Activated naive CD4-positive, alpha-beta T cell treated with anti-CD3 and anti-CD28 coated beads, Interleukin-2, amount 10 ng/mL, durations not matched to agents 7 days and 5 days (primary cell): ENCODE results near the gene TASP1.
A peak's percentile ranks its signal among the peaks of the same experiment; 100 is the strongest.

Experiments
- CTCF ChIA-PET: fragments of 350-600 bp; sonication (Branson Sonifier 250); formaldehyde crosslinking; loops from one replicate; lab custom pipeline; 2021; ENCODE audit warnings: antibody characterized with exemption; lab: Charles Lee
- DNase-seq: peaks from one replicate; pipeline ENCODE4 v3.0.0-alpha.2; 2020
- H3K27ac Mint-ChIP-seq: one replicate; pipeline ENCODE4 v1.8.0; 2021; ENCODE audit warnings: mild to moderate bottlenecking, moderate library complexity, mixed read lengths
- H3K27me3 Mint-ChIP-seq: one replicate; pipeline ENCODE4 v1.8.0; 2021; ENCODE audit warnings: mild to moderate bottlenecking, mixed read lengths
- H3K36me3 Mint-ChIP-seq: one replicate; pipeline ENCODE4 v1.8.0; 2021; ENCODE audit warnings: mixed read lengths
- H3K4me1 Mint-ChIP-seq: one replicate; pipeline ENCODE4 v1.8.0; 2021; ENCODE audit warnings: mixed read lengths
- H3K4me3 Mint-ChIP-seq: one replicate; pipeline ENCODE4 v1.8.0; 2021; ENCODE audit warnings: mild to moderate bottlenecking, moderate library complexity, mixed read lengths
- H3K9me3 Mint-ChIP-seq: one replicate; pipeline ENCODE4 v1.8.0; 2021; ENCODE audit warnings: mixed read lengths

The TASP1 gene

GRCh38 chr20:13574071-13574470, 64.7 kb downstream of the TASP1 start:
- no peaks in the 10 kb centered on the region for H3K4me1 Mint-ChIP-seq
- no peak overlapping the region for H3K27ac Mint-ChIP-seq
- no peak for DNase-seq
- CTCF ChIA-PET: interaction anchor here (1.5 kb wide), 1 partner anchor 27 kb away, joined by 8 read pairs; no protein-coding TSS in a partner anchor
- peaks cover 11% of the 10 kb centered on the region for H3K36me3 Mint-ChIP-seq
- no peak overlapping the region for H3K4me3 Mint-ChIP-seq
- H3K27me3 Mint-ChIP-seq: no peaks in the 10 kb centered on the region
- no peaks in the 10 kb centered on the region for H3K9me3 Mint-ChIP-seq

- Mint-ChIP-seq H3K9me3 (no peaks in the 10 kb centered on the region), H3K36me3 (peaks cover 3% of the 10 kb centered on the region), H3K4me1 (no peaks in the 10 kb centered on the region), H3K27me3 (no peaks in the 10 kb centered on the region), H3K27ac (no peak overlapping the region), H3K4me3 (no peak overlapping the region)
- CTCF ChIA-PET: interaction anchor here (1.4 kb wide), 1 partner anchor 25 kb away, joined by 3 read pairs; no protein-coding TSS in a partner anchor
- no peak for DNase-seq
Measured at GRCh38 chr20:13571662-13572061, 67.1 kb downstream of the TASP1 start.

- Mint-ChIP-seq H3K4me3 (no peak overlapping the region), H3K27me3 (no peaks in the 10 kb centered on the region), H3K27ac (no peak overlapping the region), H3K36me3 (peaks cover 2% of the 10 kb centered on the region), H3K9me3 (no peaks in the 10 kb centered on the region), H3K4me1 (no peaks in the 10 kb centered on the region)
- CTCF ChIA-PET: no interaction called here
- no peak for DNase-seq
Measured at GRCh38 chr20:13567663-13568062, 71.1 kb downstream of the TASP1 start.

GRCh38 chr20:13563854-13564253, 74.9 kb downstream of the TASP1 start:
- CTCF ChIA-PET: no interaction called here
- H3K4me1 Mint-ChIP-seq: no peaks in the 10 kb centered on the region
- no peaks in the 10 kb centered on the region for H3K27me3 Mint-ChIP-seq
- no peak overlapping the region for H3K27ac Mint-ChIP-seq
- H3K4me3 Mint-ChIP-seq: no peak overlapping the region
- DNase-seq: no peak
- no peaks in the 10 kb centered on the region for H3K9me3 Mint-ChIP-seq
- H3K36me3 Mint-ChIP-seq: peaks cover 7% of the 10 kb centered on the region

GRCh38 chr20:13554706-13555105, 84.0 kb downstream of the TASP1 start:
- Mint-ChIP-seq H3K9me3 (no peaks in the 10 kb centered on the region), H3K27ac (no peak overlapping the region), H3K4me3 (no peak overlapping the region), H3K36me3 (peaks cover 6% of the 10 kb centered on the region), H3K4me1 (no peaks in the 10 kb centered on the region), H3K27me3 (no peaks in the 10 kb centered on the region)
- CTCF ChIA-PET: no interaction called here
- no peak for DNase-seq

- CTCF ChIA-PET: no interaction called here
- Mint-ChIP-seq H3K27me3 (no peaks in the 10 kb centered on the region), H3K4me3 (no peak overlapping the region), H3K9me3 (no peaks in the 10 kb centered on the region), H3K36me3 (peaks cover 6% of the 10 kb centered on the region), H3K4me1 (no peaks in the 10 kb centered on the region), H3K27ac (no peak overlapping the region)
- DNase-seq: no peak
Measured at GRCh38 chr20:13554076-13554475, 84.7 kb downstream of the TASP1 start.

- CTCF ChIA-PET: no interaction called here
- Mint-ChIP-seq H3K36me3 (no peaks in the 10 kb centered on the region), H3K27me3 (no peaks in the 10 kb centered on the region), H3K4me1 (no peaks in the 10 kb centered on the region), H3K9me3 (no peaks in the 10 kb centered on the region), H3K4me3 (no peak overlapping the region), H3K27ac (no peak overlapping the region)
- DNase-seq: no peak
Measured at GRCh38 chr20:13552061-13552460, 86.7 kb downstream of the TASP1 start.

GRCh38 chr20:13549451-13549850, 89.3 kb downstream of the TASP1 start:
- no peaks in the 10 kb centered on the region for H3K9me3 Mint-ChIP-seq
- H3K27ac Mint-ChIP-seq: no peak overlapping the region
- no peak overlapping the region for H3K4me3 Mint-ChIP-seq
- H3K4me1 Mint-ChIP-seq: no peaks in the 10 kb centered on the region
- CTCF ChIA-PET: interaction anchor here (1.0 to 1.3 kb wide), 4 partner anchors 11 to 434 kb away, joined by 3 read pairs; no protein-coding TSS in a partner anchor
- DNase-seq: no peak
- no peaks in the 10 kb centered on the region for H3K36me3 Mint-ChIP-seq
- H3K27me3 Mint-ChIP-seq: no peaks in the 10 kb centered on the region

GRCh38 chr20:13546497-13547131, 92.1 kb downstream of the TASP1 start:
- no peaks in the 10 kb centered on the region for H3K36me3 Mint-ChIP-seq
- no peaks in the 10 kb centered on the region for H3K4me1 Mint-ChIP-seq
- H3K9me3 Mint-ChIP-seq: no peaks in the 10 kb centered on the region
- peak; percentile 82 for DNase-seq
- no peak overlapping the region for H3K27ac Mint-ChIP-seq
- H3K27me3 Mint-ChIP-seq: no peaks in the 10 kb centered on the region
- CTCF ChIA-PET: interaction anchor here (0.6 to 2.7 kb wide), 33 partner anchors 9 to 577 kb away, joined by 3 to 35 read pairs (median 4); no protein-coding TSS in a partner anchor
- H3K4me3 Mint-ChIP-seq: no peak overlapping the region

- Mint-ChIP-seq H3K27me3 (no peaks in the 10 kb centered on the region), H3K4me3 (no peak overlapping the region), H3K27ac (no peak overlapping the region), H3K4me1 (no peaks in the 10 kb centered on the region), H3K36me3 (no peaks in the 10 kb centered on the region), H3K9me3 (no peaks in the 10 kb centered on the region)
- CTCF ChIA-PET: interaction anchor here (0.6 to 2.7 kb wide), 24 partner anchors 8 to 576 kb away, joined by 3 to 35 read pairs (median 4); no protein-coding TSS in a partner anchor
- DNase-seq: no peak
Measured at GRCh38 chr20:13545790-13546189, 92.9 kb downstream of the TASP1 start.

GRCh38 chr20:13543783-13544182, 94.9 kb downstream of the TASP1 start:
- Mint-ChIP-seq H3K9me3 (no peaks in the 10 kb centered on the region), H3K4me3 (no peak overlapping the region), H3K4me1 (no peaks in the 10 kb centered on the region), H3K36me3 (no peaks in the 10 kb centered on the region), H3K27me3 (no peaks in the 10 kb centered on the region), H3K27ac (no peak overlapping the region)
- no peak for DNase-seq
- CTCF ChIA-PET: interaction anchor here (1.3 kb wide), 1 partner anchor 425 kb away, joined by 4 read pairs; no protein-coding TSS in a partner anchor

GRCh38 chr20:13535627-13536026, 103.1 kb downstream of the TASP1 start:
- DNase-seq: no peak
- H3K4me3 Mint-ChIP-seq: no peak overlapping the region
- H3K9me3 Mint-ChIP-seq: no peaks in the 10 kb centered on the region
- H3K27ac Mint-ChIP-seq: no peak overlapping the region
- no peaks in the 10 kb centered on the region for H3K36me3 Mint-ChIP-seq
- no peaks in the 10 kb centered on the region for H3K27me3 Mint-ChIP-seq
- CTCF ChIA-PET: no interaction called here
- no peaks in the 10 kb centered on the region for H3K4me1 Mint-ChIP-seq

GRCh38 chr20:13533946-13534345, 104.8 kb downstream of the TASP1 start:
- no peaks in the 10 kb centered on the region for H3K4me1 Mint-ChIP-seq
- H3K36me3 Mint-ChIP-seq: no peaks in the 10 kb centered on the region
- no peaks in the 10 kb centered on the region for H3K9me3 Mint-ChIP-seq
- no peak overlapping the region for H3K4me3 Mint-ChIP-seq
- DNase-seq: no peak
- no peaks in the 10 kb centered on the region for H3K27me3 Mint-ChIP-seq
- no peak overlapping the region for H3K27ac Mint-ChIP-seq
- CTCF ChIA-PET: no interaction called here

- H3K4me3 Mint-ChIP-seq: no peak overlapping the region
- no peaks in the 10 kb centered on the region for H3K27me3 Mint-ChIP-seq
- H3K9me3 Mint-ChIP-seq: no peaks in the 10 kb centered on the region
- no peak overlapping the region for H3K27ac Mint-ChIP-seq
- CTCF ChIA-PET: interaction anchor here (1.5 to 2.0 kb wide), 2 partner anchors 17 to 289 kb away, joined by 3 to 10 read pairs; no protein-coding TSS in a partner anchor
- H3K4me1 Mint-ChIP-seq: no peaks in the 10 kb centered on the region
- peaks cover 10% of the 10 kb centered on the region for H3K36me3 Mint-ChIP-seq
- DNase-seq: no peak
Measured at GRCh38 chr20:13530146-13530545, 108.6 kb downstream of the TASP1 start.

- DNase-seq: no peak
- CTCF ChIA-PET: no interaction called here
- Mint-ChIP-seq H3K4me1 (no peaks in the 10 kb centered on the region), H3K4me3 (no peak overlapping the region), H3K9me3 (no peaks in the 10 kb centered on the region), H3K36me3 (peaks cover 14% of the 10 kb centered on the region), H3K27ac (no peak overlapping the region), H3K27me3 (no peaks in the 10 kb centered on the region)
Measured at GRCh38 chr20:13526551-13526950, 112.2 kb downstream of the TASP1 start.
